ENCODE measurements around the gene RNF213. TPM values are rescaled to one million over a fixed set of nuclear protein-coding genes. Genes with fewer than 3 reads are reported as not detected.
A peak's percentile ranks its signal among the peaks of the same experiment; 100 is the strongest.

The RNF213 gene
- total and polyA plus RNA-seq, 2 of the 8 experiments (the other 6 are each of a cell fraction or from before 2014, with no cell fraction given): 33.8 to 62.8 TPM

- H3K36me3 ChIP-seq (ENCODE audit: control insufficient read depth in 2 of 4, insufficient read depth in 4 of 4, low read length in 3 of 4): no peaks in the 10 kb centered on the region
- no peak overlapping the region for H2BK12ac ChIP-seq (ENCODE audit: low read depth, low read length)
- H3K18ac ChIP-seq (ENCODE audit: extremely low read depth, low read length): no peak overlapping the region
- no peaks in the 10 kb centered on the region for H3K79me2 ChIP-seq (ENCODE audit: control insufficient read depth in 1 of 2, insufficient read depth in 2 of 2, low read length in 2 of 2)
- 0 out of 2 replicates have a peak overlapping the region, but pooled peaks have one; percentile 65 for H2BK15ac ChIP-seq (ENCODE audit: low read length)
- H4K91ac ChIP-seq (replicated peaks; ENCODE audit: insufficient read length, low read length): no peak overlapping the region
- H4K20me1 ChIP-seq (replicated peaks in 1 of 2; ENCODE audit: control insufficient read depth in 1 of 2, insufficient read depth in 2 of 2, low read length in 2 of 2): no peaks in the 10 kb centered on the region
- H3K27ac ChIP-seq (ENCODE audit: low read depth, low read length): no peak overlapping the region
- H3K79me1 ChIP-seq (ENCODE audit: low read depth, low read length): no peaks in the 10 kb centered on the region
- H3K9ac ChIP-seq (replicated peaks in 1 of 4; ENCODE audit: extremely low read depth in 1 of 4, low read depth in 3 of 4, low read length in 3 of 4): no peak overlapping the region
- H2AFZ ChIP-seq (ENCODE audit: low read length): no peak overlapping the region
- CTCF ChIA-PET (ENCODE audit: partially characterized antibody): interaction anchor here (1.0 kb wide), 1 partner anchor 657 kb away, joined by 3 read pairs; no protein-coding TSS in a partner anchor
- peak overlapping the region; percentile 20; the same call in 1 of the 2 replicates for H4K8ac ChIP-seq (ENCODE audit: extremely low read depth, insufficient read depth, low read length)
- H2BK120ac ChIP-seq (replicated peaks; ENCODE audit: low read depth, low read length): no peak overlapping the region
- H3K14ac ChIP-seq (ENCODE audit: insufficient read length): no peak overlapping the region
- H4K5ac ChIP-seq (ENCODE audit: insufficient read length, low read depth, low read length): no peak overlapping the region
- H3K23ac ChIP-seq (ENCODE audit: insufficient read length): no peak overlapping the region
- peaks cover 0 to 7% (median 0%) of the 10 kb centered on the region in 4 experiments; a peak in 3 of 7 replicates for H3K27me3 ChIP-seq (replicated peaks in 1 of 4; ENCODE audit: control insufficient read depth in 3 of 4, extremely low read depth in 1 of 4, insufficient read depth in 3 of 4, low read length in 3 of 4)
- DNase-seq (ENCODE audit: low read depth in 1 of 2, low spot score in 2 of 2): no peak
- no peak overlapping the region for H3K4me2 ChIP-seq (ENCODE audit: insufficient read depth in 1 of 2, low read depth in 2 of 2, low read length in 2 of 2)
- no peak overlapping the region for H2BK20ac ChIP-seq (ENCODE audit: low read length)
- peak overlapping the region; percentile 57 for H3K4ac ChIP-seq (replicated peaks; ENCODE audit: insufficient read length, low read depth, low read length)
- H2BK5ac ChIP-seq (ENCODE audit: low read depth, low read length): no peak overlapping the region
- H3K4me3 ChIP-seq (ENCODE audit: extremely low read depth in 1 of 4, insufficient read depth in 2 of 4, low read depth in 3 of 4, low read length in 4 of 4): no peak overlapping the region
- peaks cover 3 to 11% (median 8%) of the 10 kb centered on the region in 4 experiments; a peak in 6 of 7 replicates for H3K4me1 ChIP-seq (replicated peaks in 1 of 4; ENCODE audit: control insufficient read depth in 3 of 4, insufficient read depth in 4 of 4, low read length in 3 of 4)
- 74% methylated on average over 20 of the region's 26 CpGs; no CpG with 5 or more reads in 1 of the 2 experiments for WGBS, 2 experiments (ENCODE audit: extremely low coverage in 1 of 2, insufficient coverage in 1 of 2, insufficient read length in 1 of 2, insufficient replicate concordance in 2 of 2, low coverage in 1 of 2, low lambda C conversion rate in 2 of 2, missing lambda C conversion rate in 1 of 2)
- no peak overlapping the region for H2AK5ac ChIP-seq (ENCODE audit: low read depth, low read length)
- no peaks in the 10 kb centered on the region for H3K23me2 ChIP-seq (ENCODE audit: low read depth, low read length)
- POLR2A ChIA-PET (ENCODE audit: partially characterized antibody): interaction anchor here (0.9 to 5.8 kb wide), 4 partner anchors 9 to 57 kb away, joined by 3 to 35 read pairs (median 4); no protein-coding TSS in a partner anchor
- FAIRE-seq: no peak
- TF ChIP-seq SP1 (IDR thresholded peaks at IDR 0.05; ENCODE audit: low read depth, low read length): no peak
- TF ChIP-seq SAP30 (IDR thresholded peaks at IDR 0.05; ENCODE audit: insufficient read depth, insufficient replicate concordance, low read length): no peak
- no peak for TF ChIP-seq POLR2A (IDR thresholded peaks at IDR 0.05; ENCODE audit: control extremely low read depth in 1 of 2, low read depth in 2 of 2, low read length in 2 of 2)
- TF ChIP-seq CBX5 (IDR thresholded peaks at IDR 0.05; ENCODE audit: low read depth, low read length): no peak
- no peak for TF ChIP-seq JUN (IDR thresholded peaks at IDR 0.05; ENCODE audit: low read depth, low read length)
- no peak for TF ChIP-seq SIRT6 (IDR thresholded peaks at IDR 0.05; ENCODE audit: low read length)
- no peak for TF ChIP-seq CBX8 (IDR thresholded peaks at IDR 0.05; ENCODE audit: borderline replicate concordance, low read depth, low read length)
- no peak for TF ChIP-seq RXRA (IDR thresholded peaks at IDR 0.05; ENCODE audit: insufficient read depth, low read depth, low read length)
- no peak for TF ChIP-seq E2F6 (IDR thresholded peaks at IDR 0.05)
- no peak for TF ChIP-seq SIX5 (IDR thresholded peaks at IDR 0.05; ENCODE audit: low read depth, low read length)
- no peak for TF ChIP-seq HDAC6 (IDR thresholded peaks at IDR 0.05; ENCODE audit: low read depth, low read length)
- no peak overlapping the region for H3K56ac ChIP-seq (replicated peaks; ENCODE audit: insufficient read length, low read depth, low read length)
- H3K9me3 ChIP-seq (ENCODE audit: insufficient read depth in 2 of 2, low read depth in 1 of 2, low read length in 1 of 2): no peaks in the 10 kb centered on the region
Observed at GRCh38 chr17:80445007-80445725, 184.5 kb downstream of the RNF213 start.

Measured in H1 (cell line).